Lower lobe of right lung (tissue), 2 donors: ENCODE data around the gene DMD. TPM values are rescaled to one million over a fixed set of nuclear protein-coding genes. Genes with fewer than 3 reads are reported as not detected.

Source experiments
- ATAC-seq, 2 donors: fragments of 200-7000 bp; cut with Tn5 transposase; one replicate each; pipeline ENCODE4 v1.9.1; 2020 to 2022; ENCODE audit warnings: mild to moderate bottlenecking in 2 of 2, moderate library complexity in 2 of 2
- DNase-seq: peaks from one replicate; pipeline ENCODE4 v3.0.0-alpha.2; 2020
- H3K27ac ChIP-seq: fragments of 200-600 bp; one replicate; pipeline ENCODE4 v1.8.0; 2022
- H3K27me3 ChIP-seq: fragments of 200-600 bp; one replicate; pipeline ENCODE4 v1.8.0; 2022; ENCODE audit warnings: low read depth
- H3K36me3 ChIP-seq: fragments of 200-600 bp; one replicate; pipeline ENCODE4 v1.8.0; 2022; ENCODE audit warnings: mild to moderate bottlenecking
- H3K4me1 ChIP-seq: fragments of 200-600 bp; one replicate; pipeline ENCODE4 v1.8.0; 2022
- H3K4me3 ChIP-seq: fragments of 200-600 bp; one replicate; pipeline ENCODE4 v1.8.0; 2022; ENCODE audit warnings: mild to moderate bottlenecking
- H3K9me3 ChIP-seq: fragments of 200-600 bp; one replicate; pipeline ENCODE4 v1.8.0; 2022
- CTCF ChIP-seq: fragments of 200-600 bp; IDR thresholded peaks from one replicate; pipeline ENCODE4 v1.8.0; 2022; ENCODE audit warnings: antibody characterized with exemption, mild to moderate bottlenecking
- intact Hi-C: fragments of 100-400 bp; cut with DNase I; formaldehyde crosslinking; loops from one replicate; pipeline ENCODE4 v1.11.0; 2022
- total RNA-seq: library from RNA; stranded (reverse); fragmentation: NEBNext Ultra II Directional; extraction: Animal tissue kit (Norgen Biotek cat#: 25700); gene quantifications from one replicate; pipeline ENCODE4 v1.2.1, GENCODE V29; 2021
- donor health status: DM: no; HTN: yes; CAD: no; lungs with severe emphysema.

The DMD gene
- total RNA-seq, 1 donor from 2014 or later = 29.4 TPM

- DNase-seq = no peak
- H3K36me3 ChIP-seq = no peaks in the 10 kb centered on the region
Observed at GRCh38 chrX:32483534-32484136, 727.7 kb downstream of the DMD start.

GRCh38 chrX:32480019-32480418 is 731.3 kb downstream of the DMD start:
- TF ChIP-seq CTCF = no peak
- H3K9me3 ChIP-seq = no peaks in the 10 kb centered on the region

More at GRCh38 chrX:32483534-32484136, 727.7 kb downstream of the DMD start:
- H3K27me3 ChIP-seq = no peaks in the 10 kb centered on the region
- no peaks in the 10 kb centered on the region for H3K9me3 ChIP-seq
- intact Hi-C loops = no loop called here
- no peak for TF ChIP-seq CTCF
- no peak overlapping the region for H3K27ac ChIP-seq
- no peak for ATAC-seq
- no peak overlapping the region for H3K4me3 ChIP-seq
- H3K4me1 ChIP-seq = no peaks in the 10 kb centered on the region

GRCh38 chrX:32472364-32472763 is 739.0 kb downstream of the DMD start:
- no peaks in the 10 kb centered on the region for H3K36me3 ChIP-seq
- no peaks in the 10 kb centered on the region for H3K27me3 ChIP-seq
- intact Hi-C loops = no loop called here
- TF ChIP-seq CTCF = no peak
- no peaks in the 10 kb centered on the region for H3K4me1 ChIP-seq
- no peaks in the 10 kb centered on the region for H3K9me3 ChIP-seq
- H3K27ac ChIP-seq = no peak overlapping the region
- ATAC-seq = no peak
- DNase-seq = no peak
- no peak overlapping the region for H3K4me3 ChIP-seq

More at GRCh38 chrX:32480019-32480418, 731.3 kb downstream of the DMD start:
- intact Hi-C loops = no loop called here
- no peaks in the 10 kb centered on the region for H3K36me3 ChIP-seq
- no peak overlapping the region for H3K4me3 ChIP-seq
- no peaks in the 10 kb centered on the region for H3K4me1 ChIP-seq
- no peak for DNase-seq
- no peaks in the 10 kb centered on the region for H3K27me3 ChIP-seq
- no peak for ATAC-seq
- no peak overlapping the region for H3K27ac ChIP-seq

- intact Hi-C loops = no loop called here
- no peak overlapping the region for H3K27ac ChIP-seq
- TF ChIP-seq CTCF = no peak
- H3K36me3 ChIP-seq = no peaks in the 10 kb centered on the region
- no peaks in the 10 kb centered on the region for H3K27me3 ChIP-seq
- ATAC-seq (no peak), DNase-seq (no peak)
- H3K9me3 ChIP-seq = no peaks in the 10 kb centered on the region
- H3K4me3 ChIP-seq = no peak overlapping the region
- no peaks in the 10 kb centered on the region for H3K4me1 ChIP-seq
Observed at GRCh38 chrX:32455704-32456103, 755.6 kb downstream of the DMD start.

GRCh38 chrX:32451954-32452695 is 759.2 kb downstream of the DMD start:
- H3K27me3 ChIP-seq = no peaks in the 10 kb centered on the region
- intact Hi-C loops = no loop called here
- no peaks in the 10 kb centered on the region for H3K4me1 ChIP-seq
- no peak overlapping the region for H3K4me3 ChIP-seq
- no peak overlapping the region for H3K27ac ChIP-seq
- no peaks in the 10 kb centered on the region for H3K36me3 ChIP-seq
- ATAC-seq = no peak
- H3K9me3 ChIP-seq = no peaks in the 10 kb centered on the region
- no peak for DNase-seq
- no peak for TF ChIP-seq CTCF
